Hematopoietic multipotent progenitor cell treated with erythropoietin and hydrocortisone succinate and interleukin-3 and kit ligand, for 4 days (in vitro differentiated cells): Measurements from ENCODE around the gene HS6ST3.
A peak's percentile ranks its signal among the peaks of the same experiment; 100 is the strongest.
"Not testable (repeated sequence)": the region's sequence is repeated elsewhere in the genome, so short reads cannot be mapped to it uniquely, and the experiment has no call there.

Source experiments
- DNase-seq: peaks from one replicate; pipeline ENCODE4 v3.0.0-alpha.2; 2015

HS6ST3 gene

DNA sequence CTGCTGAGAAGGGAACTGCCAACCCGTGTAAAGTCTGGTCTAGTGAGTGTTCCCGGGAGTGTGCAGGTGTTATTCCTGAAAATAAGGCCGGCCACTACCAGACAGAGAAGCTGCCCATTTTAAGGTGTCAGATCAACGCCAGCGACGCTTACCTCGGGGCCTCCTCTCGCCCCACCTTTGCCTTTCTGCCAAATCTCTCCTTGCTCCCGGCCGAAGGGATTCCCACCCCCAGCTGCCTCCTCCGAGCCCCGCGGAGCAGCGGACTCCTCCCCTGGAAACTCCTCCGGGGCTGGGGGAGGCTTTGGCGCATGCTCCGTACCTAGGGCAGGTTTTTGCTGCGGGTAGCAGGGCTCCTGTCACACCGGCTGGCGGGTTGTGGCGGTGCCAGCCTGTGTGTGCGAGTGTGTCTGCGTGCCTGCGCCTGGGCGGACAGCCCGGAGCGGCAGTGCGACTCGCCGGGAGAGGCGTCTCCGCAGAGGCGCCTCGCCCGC lies at the start of gene HS6ST3:
Gene HS6ST3 (plus strand): TSS at position 359 of the 491 bp plus-strand sequence.
- peak; percentile 34 for DNase-seq

DNA sequence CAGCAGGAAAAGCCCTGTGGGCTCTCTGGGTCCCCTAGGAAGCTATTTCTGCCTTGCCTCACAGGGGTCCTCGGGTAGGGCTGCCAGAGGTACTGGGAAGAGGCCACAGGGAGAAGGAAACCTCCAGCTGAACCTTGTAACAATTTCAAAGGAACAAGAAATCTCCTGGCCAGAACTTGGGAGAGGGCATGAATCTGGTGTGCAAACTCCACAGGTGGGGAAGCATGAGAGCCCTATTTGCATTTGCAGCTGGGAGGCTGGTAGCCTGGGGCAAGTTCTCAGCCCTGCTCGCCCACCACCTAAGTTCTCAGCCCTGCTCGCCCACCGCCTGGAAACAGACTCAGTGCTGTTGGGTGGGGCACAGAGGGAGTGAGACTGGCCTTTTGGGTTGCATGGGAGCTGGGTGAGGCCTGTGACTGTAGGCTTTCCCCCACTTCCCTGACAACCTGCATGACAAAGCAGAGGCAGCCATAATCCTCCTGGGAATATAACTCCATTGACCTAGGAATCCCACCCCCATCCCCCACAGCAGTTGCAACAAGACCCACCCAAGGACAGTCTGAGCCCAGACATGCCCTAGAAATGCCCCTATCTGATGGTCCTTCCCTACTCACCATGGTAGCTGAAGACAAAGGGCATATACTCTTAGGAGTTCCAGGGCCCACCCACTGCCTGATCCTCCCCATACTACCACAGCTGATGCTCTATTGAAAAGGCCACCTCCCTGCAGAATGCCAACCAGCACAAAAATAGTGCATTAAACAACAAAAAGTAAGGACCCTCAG lies 48.4 kb upstream of the HS6ST3 start:
- DNase-seq = no peak

DNA sequence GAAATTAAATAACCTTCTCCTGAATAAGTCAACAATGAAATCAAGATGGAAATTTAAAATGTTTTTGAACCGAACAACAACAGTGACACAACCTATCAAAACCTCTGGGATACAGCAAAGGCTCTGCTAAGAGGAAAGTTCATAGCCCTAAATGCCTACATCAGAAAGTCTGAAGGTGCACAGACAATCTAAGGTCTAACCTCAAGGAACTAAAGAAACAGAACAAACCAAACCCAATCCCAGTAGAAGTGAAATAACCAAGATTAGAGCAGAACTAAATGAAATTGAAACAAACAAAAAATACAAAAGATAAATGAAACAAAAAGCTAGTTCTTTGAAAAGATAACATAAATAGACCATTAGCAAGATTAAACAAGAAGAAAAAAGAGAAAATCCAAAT lies 45.7 kb upstream of the HS6ST3 start:
- no peak for DNase-seq

DNA sequence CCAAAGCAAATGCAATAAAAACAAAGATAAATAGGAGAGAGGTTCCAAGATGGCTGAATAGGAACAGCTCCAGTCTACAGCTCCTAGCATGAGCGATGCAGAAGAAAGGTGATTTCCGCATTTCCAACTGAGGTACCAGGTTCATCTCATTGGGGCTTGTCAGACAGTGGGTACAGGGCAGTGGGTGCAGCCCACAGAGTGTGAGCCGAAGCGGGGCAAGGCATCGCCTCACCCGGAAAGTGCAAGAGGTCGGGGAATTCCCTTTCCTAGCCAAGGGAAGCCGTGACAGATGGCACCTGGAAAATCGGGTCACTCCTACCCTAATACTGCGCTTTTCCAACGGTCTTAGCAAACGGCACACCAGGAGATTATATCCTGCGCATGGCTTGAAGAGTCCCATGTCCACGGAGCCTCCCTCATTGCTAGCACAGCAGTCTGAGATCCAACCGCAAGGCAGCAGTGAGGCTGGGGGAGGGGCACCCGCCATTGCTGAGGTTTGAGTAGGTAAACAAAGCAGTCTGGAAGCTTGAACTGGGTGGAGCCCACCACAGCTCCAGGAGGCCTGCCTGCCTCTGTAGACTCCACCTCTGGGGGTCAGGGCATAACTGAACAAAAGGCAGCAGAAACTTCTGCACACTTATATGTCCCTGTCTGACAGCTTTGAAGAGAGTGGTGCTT lies 43.3 kb upstream of the HS6ST3 start:
- DNase-seq = not testable (repeated sequence)

DNA sequence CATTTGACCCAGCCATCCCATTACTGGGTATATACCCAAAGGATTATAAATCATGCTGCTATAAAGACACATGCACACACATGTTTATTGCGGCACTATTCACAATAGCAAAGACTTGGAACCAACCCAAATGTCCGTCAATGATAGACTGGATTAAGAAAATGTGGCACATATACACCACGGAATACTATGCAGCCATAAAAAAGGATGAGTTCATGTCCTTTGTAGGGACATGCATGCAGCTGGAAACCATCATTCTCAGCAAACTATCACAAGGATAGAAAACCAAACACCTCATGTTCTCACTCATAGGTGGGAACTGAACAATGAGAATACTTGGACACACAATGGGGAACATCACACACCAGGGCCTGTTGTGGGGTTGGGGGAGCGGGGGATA lies 39.0 kb upstream of the HS6ST3 start:
- not testable (repeated sequence) for DNase-seq

DNA sequence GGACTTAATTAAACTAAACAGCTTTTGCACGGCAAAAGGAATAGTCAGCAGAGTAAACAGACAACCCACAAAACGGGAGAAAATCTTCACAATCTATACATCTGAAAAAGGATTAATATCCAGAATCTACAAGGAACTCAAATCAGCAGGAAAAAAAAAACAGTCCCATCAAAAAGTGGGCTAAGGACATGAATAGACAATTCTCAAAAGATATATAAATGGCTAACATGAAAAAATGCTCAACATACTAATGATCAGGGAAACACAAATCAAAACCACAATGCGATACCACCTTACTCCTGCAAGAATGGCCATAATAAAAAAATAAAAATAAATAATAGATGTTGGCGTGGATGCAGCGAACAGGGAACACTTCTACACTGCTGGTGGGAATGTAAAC lies 38.4 kb upstream of the HS6ST3 start:
- not testable (repeated sequence) for DNase-seq

DNA sequence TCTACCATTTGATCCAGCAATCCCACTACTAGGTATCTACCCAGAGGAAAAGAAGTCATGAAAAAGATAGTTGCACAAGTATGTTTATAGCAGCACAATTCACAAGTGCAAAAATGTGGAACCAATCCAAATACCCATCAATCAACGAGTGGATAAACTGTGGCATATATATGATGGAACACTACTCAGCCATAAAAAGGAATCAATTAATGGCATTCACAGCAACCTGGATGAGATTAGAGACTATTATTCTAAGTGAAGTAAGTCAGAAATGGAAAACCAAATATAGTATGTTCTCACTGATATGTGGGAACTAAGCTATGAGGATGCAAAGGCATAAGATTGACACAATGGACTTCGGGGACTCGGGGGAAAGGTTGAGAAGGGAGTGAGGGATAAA lies 38.0 kb upstream of the HS6ST3 start:
- DNase-seq = not testable (repeated sequence)

DNA sequence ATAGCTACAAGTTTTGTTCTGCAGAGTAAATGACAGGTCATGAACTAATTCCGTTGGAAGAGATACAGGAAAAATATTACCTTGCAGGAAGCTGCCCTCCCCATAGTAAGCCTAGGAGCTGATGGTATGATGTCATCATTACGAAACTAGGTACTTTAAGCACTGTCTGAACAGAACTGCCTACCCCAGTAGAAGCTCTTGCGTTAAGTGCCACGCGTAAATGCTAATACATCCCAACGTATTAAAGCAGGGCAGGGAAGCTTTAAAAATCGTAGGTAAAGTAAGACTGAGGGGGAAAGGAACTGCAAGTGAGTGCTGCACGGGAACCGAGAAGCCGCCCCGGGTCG lies 37.3 kb upstream of the HS6ST3 start:
- DNase-seq = peak; percentile 70

DNA sequence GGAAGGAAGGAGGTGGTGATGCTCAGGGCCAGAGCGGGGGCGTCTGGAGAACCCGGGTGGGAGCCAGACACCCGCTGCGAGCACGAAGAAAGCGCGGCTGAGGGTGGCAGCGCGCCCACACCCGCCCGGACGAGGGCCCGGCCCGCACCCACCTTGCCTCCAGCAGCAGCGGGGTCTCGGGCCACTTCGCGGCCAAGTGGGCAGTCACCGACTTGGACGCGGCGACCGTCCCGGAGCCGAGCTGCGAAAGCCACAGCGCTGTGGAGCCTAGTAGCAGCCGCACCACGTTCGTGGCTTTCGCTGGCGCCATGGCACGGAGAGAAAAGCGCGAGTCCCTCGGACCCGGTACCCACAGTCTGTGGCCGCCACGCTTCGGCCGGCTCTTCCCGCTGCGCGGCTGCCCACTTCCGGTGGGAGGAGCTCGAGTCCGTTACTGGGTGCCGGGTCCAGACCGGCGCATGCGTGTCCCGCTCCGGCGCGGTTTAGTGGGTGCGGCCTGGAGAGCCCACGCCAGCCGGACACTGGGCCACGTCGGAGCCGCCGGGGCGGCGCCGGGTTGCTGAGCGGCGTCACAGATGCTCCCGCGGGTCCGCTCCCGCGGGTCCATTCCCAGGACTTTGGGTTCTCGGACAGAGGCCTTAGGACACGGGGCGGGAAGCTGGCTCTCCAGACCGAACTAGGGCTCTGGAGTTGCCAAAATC lies 36.8 kb upstream of the HS6ST3 start, which contains the start of gene UGGT2:
Gene UGGT2 (minus strand): TSS at position 399 of the 701 bp plus-strand sequence. CDS start 89 bp downstream, at position 310.
- peak; percentile 95 for DNase-seq

DNA sequence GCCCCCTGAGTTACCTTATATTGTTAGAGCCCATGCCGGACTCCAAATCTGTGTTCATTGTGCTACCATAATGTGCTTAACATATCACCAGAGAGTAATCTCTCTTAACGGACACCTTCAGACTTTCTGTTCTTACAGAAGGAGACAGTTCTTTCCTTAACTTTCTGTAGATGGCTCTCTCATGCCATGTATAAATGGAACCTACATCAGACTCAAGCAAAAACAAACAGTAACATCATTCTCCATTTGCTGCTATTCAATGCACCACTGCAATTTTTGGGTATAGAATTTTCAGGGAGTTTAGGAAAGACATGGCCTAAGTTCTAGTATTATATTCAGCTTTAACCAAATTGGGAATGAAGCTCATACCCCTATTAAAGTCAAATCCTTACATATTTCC lies 24.1 kb upstream of the HS6ST3 start:
- DNase-seq = no peak

DNA sequence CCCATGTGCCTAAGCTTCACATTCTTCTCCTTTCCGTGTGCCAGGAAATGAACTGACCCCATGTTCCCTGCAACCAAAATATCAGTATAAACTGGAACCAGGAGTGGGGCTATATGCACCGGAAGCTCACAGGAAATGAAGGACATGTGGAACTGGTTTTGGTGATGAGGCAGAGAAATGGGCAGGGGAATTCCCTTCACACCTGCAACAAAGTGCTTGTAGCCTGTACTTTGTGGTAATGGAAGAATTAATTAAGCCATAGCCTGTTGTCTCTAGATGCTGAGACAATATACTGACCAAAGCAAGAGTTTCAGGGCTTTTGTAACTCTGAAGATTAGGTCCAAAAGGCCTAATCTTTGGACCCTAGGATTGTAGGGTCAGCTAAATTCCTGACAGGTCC lies 21.2 kb upstream of the HS6ST3 start:
- DNase-seq = no peak

DNA sequence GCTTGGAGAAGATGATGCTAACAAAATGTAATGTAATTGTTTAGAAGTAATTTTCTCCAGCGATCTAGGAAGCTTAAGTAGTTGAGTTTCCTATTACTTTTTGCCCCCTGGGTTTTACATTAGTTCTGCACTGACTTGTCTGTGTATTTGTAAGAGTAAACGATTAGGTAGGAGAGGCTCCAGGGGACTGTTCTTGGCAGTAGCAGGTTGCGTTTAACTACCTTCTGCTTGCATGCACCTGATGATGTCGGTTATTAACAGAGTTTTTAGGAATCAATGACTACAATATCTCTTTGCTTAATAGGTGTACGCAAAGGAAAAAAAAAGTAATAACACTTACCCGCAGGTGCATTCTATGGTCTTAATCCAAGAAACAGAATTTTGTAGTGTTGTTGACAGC lies 18.4 kb upstream of the HS6ST3 start:
- no peak for DNase-seq

DNA sequence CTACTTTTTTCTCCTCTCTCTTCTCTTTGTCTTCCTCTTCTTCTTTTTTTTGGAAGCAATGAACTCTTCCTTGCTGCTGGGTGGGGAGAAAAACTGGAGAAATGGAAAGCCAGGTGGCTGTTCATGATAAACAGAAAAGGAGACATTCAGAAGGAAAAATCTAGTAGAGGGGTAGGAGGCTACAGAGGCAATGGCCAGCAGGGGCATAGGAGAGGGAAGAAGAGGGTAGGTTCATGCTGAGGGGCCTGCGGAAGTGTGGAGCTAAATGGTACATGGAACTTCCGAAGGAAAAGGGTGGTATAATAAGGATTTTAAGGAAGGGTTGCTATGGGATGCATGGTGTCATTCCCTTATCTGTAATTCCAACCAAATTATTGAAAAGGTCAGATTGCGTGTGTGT lies 17.5 kb upstream of the HS6ST3 start:
- DNase-seq = no peak

DNA sequence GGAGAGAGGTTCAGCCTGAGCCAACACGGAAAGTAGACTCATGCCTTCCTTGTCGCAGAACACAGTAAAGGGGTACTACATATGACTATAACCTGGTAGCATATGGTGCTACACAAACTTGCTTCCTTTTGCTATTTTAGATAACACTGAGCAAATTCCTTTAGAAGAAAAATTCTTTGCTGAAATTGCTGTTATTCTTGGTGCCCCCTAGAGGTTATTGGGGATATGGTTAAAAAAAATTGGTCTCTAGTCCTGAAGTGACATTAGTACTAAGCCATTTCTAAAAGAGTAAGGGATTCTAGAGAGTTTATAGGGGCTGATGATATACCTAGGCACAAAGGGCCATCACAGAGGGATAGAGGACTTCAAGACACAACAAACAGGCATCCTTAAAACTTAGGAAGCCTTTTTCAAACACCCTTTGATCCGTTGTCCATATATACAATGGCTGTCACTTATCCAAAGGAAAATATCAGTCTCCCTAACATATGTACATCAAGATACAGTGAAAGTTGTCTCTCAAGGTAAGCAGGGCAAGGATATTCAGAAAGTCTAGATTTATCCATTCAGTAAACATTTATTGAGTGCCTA lies 13.9 kb upstream of the HS6ST3 start:
- peak; percentile 66 for DNase-seq

DNA sequence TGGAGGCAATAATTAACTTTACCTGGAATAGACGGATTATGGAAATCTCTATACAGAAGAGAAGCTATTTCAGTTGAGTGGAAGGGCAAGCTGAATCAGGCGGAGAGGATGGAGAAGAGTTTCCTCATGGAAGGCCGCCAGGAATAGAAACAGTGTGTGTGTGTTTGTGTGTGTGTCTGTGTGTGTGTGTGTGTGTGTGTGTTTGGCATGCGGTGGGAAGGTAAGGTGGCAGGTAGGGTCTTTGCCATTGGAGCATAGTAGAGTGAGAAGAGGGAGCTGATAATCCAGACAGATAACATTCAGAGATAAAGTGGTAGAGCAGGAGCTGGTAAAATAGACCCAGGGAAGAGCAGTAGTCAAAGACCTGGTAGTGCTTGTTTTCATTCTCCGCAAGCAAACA lies 9.2 kb upstream of the HS6ST3 start:
- DNase-seq = no peak

DNA sequence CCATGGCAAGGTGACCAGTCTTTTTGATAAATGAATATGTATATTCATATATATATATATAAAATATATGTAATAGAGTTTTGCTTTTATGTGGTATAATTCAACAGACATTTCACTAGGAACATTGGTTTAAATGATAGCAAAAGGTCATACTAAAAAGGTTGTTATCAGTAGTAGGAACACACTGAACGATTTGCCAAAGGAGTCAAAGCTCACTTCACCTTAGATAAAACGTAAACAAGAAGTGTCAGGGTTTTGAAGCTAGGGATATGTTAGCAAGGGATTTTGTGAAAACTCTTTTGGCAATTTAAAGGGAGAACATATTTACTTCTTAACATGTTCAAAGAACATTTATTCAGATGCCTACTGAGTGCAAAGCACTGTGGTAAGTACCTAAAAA lies 8.0 kb upstream of the HS6ST3 start:
- no peak for DNase-seq

DNA sequence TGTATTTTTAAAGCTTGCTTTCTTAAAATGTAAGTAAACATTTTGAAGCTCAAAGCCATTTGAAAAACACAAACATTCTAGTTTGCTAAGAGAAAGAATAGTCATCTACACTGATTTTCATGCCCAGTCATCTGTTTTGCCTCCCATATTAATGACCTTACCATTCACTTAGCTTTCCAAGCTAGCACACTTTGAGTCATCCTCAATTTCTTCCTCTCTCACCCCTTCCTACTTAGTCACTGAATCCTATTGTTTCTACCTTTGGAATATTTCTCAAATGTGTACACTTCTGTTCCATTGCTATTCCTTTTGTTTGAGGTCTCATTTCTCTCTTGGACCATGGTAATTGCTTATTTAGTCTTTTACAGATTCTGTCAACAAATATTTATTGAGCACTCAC lies 7.3 kb upstream of the HS6ST3 start:
- no peak for DNase-seq

DNA sequence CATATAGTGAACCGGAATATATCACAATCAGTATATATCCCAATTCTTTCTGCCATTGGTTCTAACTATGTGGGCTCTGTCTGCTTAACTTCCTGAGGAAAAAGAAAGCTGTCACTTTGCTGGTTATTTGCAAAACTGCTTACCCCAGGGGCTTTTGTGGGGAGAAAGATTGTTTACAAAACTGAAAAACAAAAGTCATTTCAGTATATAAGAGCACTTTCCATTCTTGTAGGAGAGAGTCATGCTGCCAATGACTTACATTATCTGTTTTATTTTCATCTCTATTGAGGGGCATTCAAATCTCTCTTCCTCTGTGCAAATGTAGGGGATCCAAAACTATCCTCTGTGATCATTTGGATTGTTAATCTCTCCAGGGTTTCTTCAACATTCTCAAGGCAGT lies 3.2 kb upstream of the HS6ST3 start:
- DNase-seq = no peak

DNA sequence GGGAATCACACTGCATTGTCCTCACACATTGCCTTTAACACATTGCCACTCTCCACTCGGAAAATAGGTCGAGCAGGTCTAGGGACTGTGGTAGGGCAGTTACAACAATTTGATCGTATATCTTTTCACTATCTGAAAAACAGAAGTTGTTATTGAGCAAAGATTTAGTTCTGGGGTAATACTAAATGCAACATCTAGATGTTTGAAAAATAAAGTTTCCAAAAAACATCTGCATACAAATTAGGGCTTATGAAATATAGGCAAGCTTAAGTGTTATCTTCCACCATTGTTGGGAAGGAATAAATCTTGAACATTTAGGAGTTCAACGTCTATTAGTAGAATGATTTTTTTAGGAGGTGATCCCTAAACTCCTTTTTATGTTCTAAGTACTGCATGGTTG lies 768 bp upstream of the HS6ST3 start:
- no peak for DNase-seq

DNA sequence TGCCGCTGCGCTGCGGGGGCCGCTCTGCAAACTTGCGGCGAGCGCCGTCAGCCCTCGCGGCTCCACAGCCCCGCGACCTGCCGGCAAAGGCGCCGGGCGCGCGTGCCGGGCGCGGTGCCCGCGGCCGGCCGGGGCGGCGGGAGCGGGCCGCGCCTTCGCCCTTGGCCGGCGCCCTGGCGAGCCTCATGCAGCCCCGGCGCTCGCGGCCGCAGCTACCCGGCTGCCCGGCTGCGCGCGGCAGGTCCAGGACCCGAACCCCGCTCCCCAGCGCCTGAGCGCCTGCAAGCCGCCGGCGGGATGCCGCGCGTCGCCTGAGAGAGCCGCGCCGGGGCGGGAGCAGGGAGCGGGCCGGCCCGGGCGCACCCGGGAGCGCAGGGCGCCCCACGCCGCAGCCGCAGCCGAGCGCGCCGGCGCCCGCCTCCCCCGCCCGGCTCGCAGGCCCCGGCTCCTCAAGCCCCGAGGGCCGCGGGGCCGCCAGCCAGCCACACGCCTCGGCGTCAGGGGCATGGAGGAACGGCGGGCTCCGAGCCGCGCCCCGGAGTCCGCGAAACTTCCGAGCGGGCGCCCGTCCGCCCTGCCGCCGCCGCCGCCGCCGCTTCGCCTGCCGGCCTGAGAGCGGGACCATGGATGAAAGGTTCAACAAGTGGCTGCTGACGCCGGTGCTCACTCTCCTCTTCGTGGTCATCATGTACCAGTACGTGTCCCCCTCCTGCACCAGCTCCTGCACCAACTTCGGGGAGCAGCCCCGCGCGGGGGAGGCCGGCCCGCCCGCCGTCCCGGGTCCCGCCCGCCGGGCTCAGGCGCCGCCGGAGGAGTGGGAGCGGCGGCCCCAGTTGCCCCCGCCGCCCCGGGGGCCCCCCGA lies 564 bp downstream of the HS6ST3 start:
- DNase-seq = peak; percentile 36

DNA sequence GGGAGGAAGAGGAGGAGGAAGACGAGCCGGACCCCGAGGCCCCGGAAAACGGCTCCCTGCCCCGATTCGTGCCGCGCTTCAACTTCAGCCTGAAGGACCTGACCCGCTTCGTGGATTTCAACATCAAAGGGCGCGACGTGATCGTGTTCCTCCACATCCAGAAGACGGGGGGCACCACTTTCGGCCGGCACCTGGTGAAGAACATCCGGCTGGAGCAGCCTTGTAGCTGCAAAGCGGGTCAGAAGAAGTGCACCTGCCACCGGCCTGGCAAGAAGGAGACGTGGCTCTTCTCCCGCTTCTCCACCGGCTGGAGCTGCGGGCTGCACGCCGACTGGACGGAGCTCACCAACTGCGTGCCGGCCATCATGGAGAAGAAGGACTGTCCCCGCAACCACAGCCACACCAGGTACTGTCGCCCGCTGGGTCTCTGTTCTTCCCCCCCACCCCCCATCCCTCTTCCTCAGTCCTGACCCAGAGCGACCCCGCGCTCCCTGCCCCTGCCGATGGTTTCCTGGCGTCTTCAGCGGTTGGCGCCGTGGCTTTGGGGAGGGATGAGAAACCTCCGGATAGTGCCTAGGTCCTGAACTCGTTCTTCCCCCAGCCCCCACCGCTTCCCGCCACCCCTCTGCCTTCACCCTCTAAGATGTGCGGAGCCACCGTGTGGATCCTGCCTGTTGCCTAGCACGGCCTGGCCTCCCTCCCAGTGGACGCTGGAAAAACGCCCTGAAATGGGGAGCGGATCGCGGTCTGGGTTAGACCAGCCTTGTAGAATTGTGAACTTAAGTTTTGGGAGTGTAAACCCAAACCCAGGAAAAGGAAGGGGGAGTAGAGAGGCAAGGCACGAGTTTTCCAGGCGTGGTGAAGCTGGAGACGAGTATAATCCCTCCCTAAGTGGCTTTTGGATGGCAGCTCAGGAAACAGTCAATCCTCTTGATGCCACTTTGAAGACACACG lies 1.5 kb downstream of the HS6ST3 start:
- DNase-seq = peak; percentile 4
